GM21447 (cell line): Measurements from ENCODE around the gene RRAD.
"Not testable (repeated sequence)": the region's sequence is repeated elsewhere in the genome, so short reads cannot be mapped to it uniquely, and the experiment has no call there.

Experiments
- ATAC-seq: cut with Tn5 transposase; IDR thresholded peaks from one replicate; pipeline ENCODE4 v1.9.1; 2021; ENCODE audit not compliant: unreplicated experiment

Gene RRAD

GRCh38 chr16:66950971-66951790 is 25.8 kb upstream of the RRAD start:
- ATAC-seq = no peak

GRCh38 chr16:66950437-66950836 is 25.1 kb upstream of the RRAD start:
- ATAC-seq = no peak

GRCh38 chr16:66949472-66949871 is 24.1 kb upstream of the RRAD start:
- no peak for ATAC-seq

- no peak for ATAC-seq
Observed at GRCh38 chr16:66948837-66949225, 23.5 kb upstream of the RRAD start.

- ATAC-seq = no peak
Observed at GRCh38 chr16:66948134-66948836, 22.9 kb upstream of the RRAD start.

GRCh38 chr16:66947302-66948065 is 22.1 kb upstream of the RRAD start:
- ATAC-seq = peak; percentile 55

- no peak for ATAC-seq
Observed at GRCh38 chr16:66946974-66947301, 21.6 kb upstream of the RRAD start.

GRCh38 chr16:66946541-66946940 is 21.2 kb upstream of the RRAD start:
- ATAC-seq = no peak

- ATAC-seq = no peak
Observed at GRCh38 chr16:66945939-66946338, 20.6 kb upstream of the RRAD start.

- ATAC-seq = not testable (repeated sequence)
Observed at GRCh38 chr16:66944971-66945370, 19.6 kb upstream of the RRAD start.

GRCh38 chr16:66944054-66944441 is 18.7 kb upstream of the RRAD start:
- ATAC-seq = no peak

- ATAC-seq = no peak
Observed at GRCh38 chr16:66943426-66944053, 18.2 kb upstream of the RRAD start.

GRCh38 chr16:66942981-66943380 is 17.6 kb upstream of the RRAD start:
- ATAC-seq = no peak

GRCh38 chr16:66940236-66940635 is 14.9 kb upstream of the RRAD start:
- ATAC-seq = no peak

- no peak for ATAC-seq
Observed at GRCh38 chr16:66939366-66939765, 14.0 kb upstream of the RRAD start.

- no peak for ATAC-seq
Observed at GRCh38 chr16:66937725-66938337, 12.5 kb upstream of the RRAD start.

GRCh38 chr16:66936889-66937554 is 11.7 kb upstream of the RRAD start:
- ATAC-seq = no peak

- ATAC-seq = no peak
Observed at GRCh38 chr16:66936462-66936861, 11.1 kb upstream of the RRAD start.

- ATAC-seq = no peak
Observed at GRCh38 chr16:66935314-66936011, 10.1 kb upstream of the RRAD start, which contains the start of gene CES2. Gene CES2, plus strand, starts transcription at chr16:66935516. Its CDS starts 120 bp downstream, at chr16:66935636.

GRCh38 chr16:66934839-66935313 is 9.5 kb upstream of the RRAD start:
- ATAC-seq = peak; percentile 14
